Lower lobe of right lung (tissue), 2 donors: ENCODE results near the gene DIS3L. TPM values are rescaled to one million over a fixed set of nuclear protein-coding genes. Genes with fewer than 3 reads are reported as not detected.

Source experiments
- ATAC-seq, 2 donors: fragments of 200-7000 bp; cut with Tn5 transposase; one replicate each; pipeline ENCODE4 v1.9.1; 2020 to 2022; ENCODE audit warnings: mild to moderate bottlenecking in 2 of 2, moderate library complexity in 2 of 2
- DNase-seq: peaks from one replicate; pipeline ENCODE4 v3.0.0-alpha.2; 2020
- H3K27ac ChIP-seq: fragments of 200-600 bp; one replicate; pipeline ENCODE4 v1.8.0; 2022
- H3K27me3 ChIP-seq: fragments of 200-600 bp; one replicate; pipeline ENCODE4 v1.8.0; 2022; ENCODE audit warnings: low read depth
- H3K36me3 ChIP-seq: fragments of 200-600 bp; one replicate; pipeline ENCODE4 v1.8.0; 2022; ENCODE audit warnings: mild to moderate bottlenecking
- H3K4me1 ChIP-seq: fragments of 200-600 bp; one replicate; pipeline ENCODE4 v1.8.0; 2022
- H3K4me3 ChIP-seq: fragments of 200-600 bp; one replicate; pipeline ENCODE4 v1.8.0; 2022; ENCODE audit warnings: mild to moderate bottlenecking
- H3K9me3 ChIP-seq: fragments of 200-600 bp; one replicate; pipeline ENCODE4 v1.8.0; 2022
- CTCF ChIP-seq: fragments of 200-600 bp; IDR thresholded peaks from one replicate; pipeline ENCODE4 v1.8.0; 2022; ENCODE audit warnings: antibody characterized with exemption, mild to moderate bottlenecking
- intact Hi-C: fragments of 100-400 bp; cut with DNase I; formaldehyde crosslinking; loops from one replicate; pipeline ENCODE4 v1.11.0; 2022
- total RNA-seq: library from RNA; stranded (reverse); fragmentation: NEBNext Ultra II Directional; extraction: Animal tissue kit (Norgen Biotek cat#: 25700); gene quantifications from one replicate; pipeline ENCODE4 v1.2.1, GENCODE V29; 2021
- donor health status: DM: no; HTN: yes; CAD: no; lungs with severe emphysema.

DIS3L gene
- total RNA-seq, 1 donor from 2014 or later = 29.2 TPM

GRCh38 chr15:66251790-66252684, 41.3 kb upstream of the DIS3L start:
- no peak overlapping the region for H3K27ac ChIP-seq
- TF ChIP-seq CTCF = peak; percentile 73
- ATAC-seq = peak; percentile 85 to 90
- no peaks in the 10 kb centered on the region for H3K36me3 ChIP-seq
- H3K27me3 ChIP-seq = peaks cover 75% of the 10 kb centered on the region
- intact Hi-C loops = no loop called here
- peak overlapping the region; percentile 64 for H3K4me3 ChIP-seq
- no peaks in the 10 kb centered on the region for H3K9me3 ChIP-seq
- DNase-seq = peak; percentile 64
- H3K4me1 ChIP-seq = peaks cover 29% of the 10 kb centered on the region

- ATAC-seq (peak; percentile 50 to 52), DNase-seq (no peak)
- TF ChIP-seq CTCF = no peak
- peaks cover 29% of the 10 kb centered on the region for H3K4me1 ChIP-seq
- intact Hi-C loops = no loop called here
- no peaks in the 10 kb centered on the region for H3K9me3 ChIP-seq
- H3K27ac ChIP-seq = no peak overlapping the region
- H3K4me3 ChIP-seq = peak overlapping the region; percentile 64
- peaks cover 75% of the 10 kb centered on the region for H3K27me3 ChIP-seq
- no peaks in the 10 kb centered on the region for H3K36me3 ChIP-seq
Observed at GRCh38 chr15:66252685-66253417, 40.5 kb upstream of the DIS3L start.

GRCh38 chr15:66253418-66254088, 39.8 kb upstream of the DIS3L start, which contains the start of gene MEGF11:
Gene MEGF11, minus strand, starts transcription at chr15:66253750. Its CDS starts 125,347 bp downstream, at chr15:66128403.
- H3K4me3 ChIP-seq = peak within 1 kb of the TSS; percentile 64
- no peaks in the 10 kb centered on the region for H3K9me3 ChIP-seq
- no peak within 1 kb of the TSS for H3K27ac ChIP-seq
- no peak for TF ChIP-seq CTCF
- H3K36me3 ChIP-seq = no peaks in the 10 kb centered on the region
- peaks cover 75% of the 10 kb centered on the region for H3K27me3 ChIP-seq
- ATAC-seq = peak; percentile 43 to 61
- no peak for DNase-seq
- peaks cover 29% of the 10 kb centered on the region for H3K4me1 ChIP-seq
- intact Hi-C loops = no loop called here

- DNase-seq = no peak
- Histone ChIP-seq H3K36me3 (no peaks in the 10 kb centered on the region), H3K9me3 (no peaks in the 10 kb centered on the region), H3K27ac (no peak overlapping the region), H3K4me1 (peaks cover 29% of the 10 kb centered on the region), H3K27me3 (peaks cover 75% of the 10 kb centered on the region), H3K4me3 (peak overlapping the region; percentile 64)
- intact Hi-C loops = no loop called here
- TF ChIP-seq CTCF = no peak
- no peak for ATAC-seq
Observed at GRCh38 chr15:66254089-66254950, 39.0 kb upstream of the DIS3L start.
